Ishikawa (cell line): Measurements from ENCODE around the gene ATP1B3.

Experiments
- CEBPB ChIP-seq: IDR thresholded peaks from 2 replicates; pipeline ENCODE4 v1.6.1; 2012
- CREB1 ChIP-seq: IDR thresholded peaks from 2 replicates; pipeline ENCODE4 v1.6.1; 2012; ENCODE audit warnings: low read depth
- EGR1 ChIP-seq: IDR thresholded peaks from 2 replicates; pipeline ENCODE4 v1.6.1; 2012
- EP300 ChIP-seq: IDR thresholded peaks from 2 replicates; pipeline ENCODE4 v1.6.1; 2012; ENCODE audit warnings: borderline replicate concordance
- FOXM1 ChIP-seq: IDR thresholded peaks from 2 replicates; pipeline ENCODE4 v1.6.1; 2012; ENCODE audit warnings: low read depth, borderline replicate concordance
- NFIC ChIP-seq: IDR thresholded peaks from 2 replicates; pipeline ENCODE4 v1.6.1; 2012
- RAD21 ChIP-seq: IDR thresholded peaks from 2 replicates; pipeline ENCODE4 v1.6.1; 2012; ENCODE audit warnings: low read depth
- TAF1 ChIP-seq: IDR thresholded peaks from 2 replicates; pipeline ENCODE4 v1.6.1; 2012; ENCODE audit warnings: low read depth, mild to moderate bottlenecking
- TCF12 ChIP-seq: IDR thresholded peaks from 2 replicates; pipeline ENCODE4 v1.6.1; 2012; ENCODE audit warnings: low read depth
- TEAD4 ChIP-seq: IDR thresholded peaks from 2 replicates; pipeline ENCODE4 v1.6.1; 2012
- USF1 ChIP-seq: IDR thresholded peaks from 2 replicates; pipeline ENCODE4 v1.6.1; 2012
- YY1 ChIP-seq: IDR thresholded peaks from 2 replicates; pipeline ENCODE4 v1.6.1; 2012; ENCODE audit warnings: low read depth
- ZBTB7A ChIP-seq: IDR thresholded peaks from 2 replicates; pipeline ENCODE4 v1.6.1; 2012; ENCODE audit warnings: low read depth
- TF ChIP-seq, protein P1 (sequence below): IDR thresholded peaks from 2 replicates; pipeline ENCODE4 v1.6.1; 2012
- TF ChIP-seq, protein P2 (sequence below): IDR thresholded peaks from 2 replicates; pipeline ENCODE4 v1.6.1; 2012; ENCODE audit warnings: low read depth, mild to moderate bottlenecking

ATP1B3 gene

GRCh38 chr3:141929341-141929995 lies 53.0 kb downstream of the ATP1B3 start:
- TF ChIP-seq, protein P1, sequence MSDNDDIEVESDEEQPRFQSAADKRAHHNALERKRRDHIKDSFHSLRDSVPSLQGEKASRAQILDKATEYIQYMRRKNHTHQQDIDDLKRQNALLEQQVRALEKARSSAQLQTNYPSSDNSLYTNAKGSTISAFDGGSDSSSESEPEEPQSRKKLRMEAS, result no peak

GRCh38 chr3:141930801-141931200 lies 54.4 kb downstream of the ATP1B3 start:
- TF ChIP-seq YY1, result no peak
- TF ChIP-seq RAD21, result no peak
- TF ChIP-seq, protein P1, result no peak
- TF ChIP-seq CEBPB, result no peak
- no peak for TF ChIP-seq EGR1
- no peak for TF ChIP-seq NFIC
- no peak for TF ChIP-seq CREB1
- TF ChIP-seq ZBTB7A, result no peak
- TF ChIP-seq, protein P2, sequence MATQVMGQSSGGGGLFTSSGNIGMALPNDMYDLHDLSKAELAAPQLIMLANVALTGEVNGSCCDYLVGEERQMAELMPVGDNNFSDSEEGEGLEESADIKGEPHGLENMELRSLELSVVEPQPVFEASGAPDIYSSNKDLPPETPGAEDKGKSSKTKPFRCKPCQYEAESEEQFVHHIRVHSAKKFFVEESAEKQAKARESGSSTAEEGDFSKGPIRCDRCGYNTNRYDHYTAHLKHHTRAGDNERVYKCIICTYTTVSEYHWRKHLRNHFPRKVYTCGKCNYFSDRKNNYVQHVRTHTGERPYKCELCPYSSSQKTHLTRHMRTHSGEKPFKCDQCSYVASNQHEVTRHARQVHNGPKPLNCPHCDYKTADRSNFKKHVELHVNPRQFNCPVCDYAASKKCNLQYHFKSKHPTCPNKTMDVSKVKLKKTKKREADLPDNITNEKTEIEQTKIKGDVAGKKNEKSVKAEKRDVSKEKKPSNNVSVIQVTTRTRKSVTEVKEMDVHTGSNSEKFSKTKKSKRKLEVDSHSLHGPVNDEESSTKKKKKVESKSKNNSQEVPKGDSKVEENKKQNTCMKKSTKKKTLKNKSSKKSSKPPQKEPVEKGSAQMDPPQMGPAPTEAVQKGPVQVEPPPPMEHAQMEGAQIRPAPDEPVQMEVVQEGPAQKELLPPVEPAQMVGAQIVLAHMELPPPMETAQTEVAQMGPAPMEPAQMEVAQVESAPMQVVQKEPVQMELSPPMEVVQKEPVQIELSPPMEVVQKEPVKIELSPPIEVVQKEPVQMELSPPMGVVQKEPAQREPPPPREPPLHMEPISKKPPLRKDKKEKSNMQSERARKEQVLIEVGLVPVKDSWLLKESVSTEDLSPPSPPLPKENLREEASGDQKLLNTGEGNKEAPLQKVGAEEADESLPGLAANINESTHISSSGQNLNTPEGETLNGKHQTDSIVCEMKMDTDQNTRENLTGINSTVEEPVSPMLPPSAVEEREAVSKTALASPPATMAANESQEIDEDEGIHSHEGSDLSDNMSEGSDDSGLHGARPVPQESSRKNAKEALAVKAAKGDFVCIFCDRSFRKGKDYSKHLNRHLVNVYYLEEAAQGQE, result no peak

DNA sequence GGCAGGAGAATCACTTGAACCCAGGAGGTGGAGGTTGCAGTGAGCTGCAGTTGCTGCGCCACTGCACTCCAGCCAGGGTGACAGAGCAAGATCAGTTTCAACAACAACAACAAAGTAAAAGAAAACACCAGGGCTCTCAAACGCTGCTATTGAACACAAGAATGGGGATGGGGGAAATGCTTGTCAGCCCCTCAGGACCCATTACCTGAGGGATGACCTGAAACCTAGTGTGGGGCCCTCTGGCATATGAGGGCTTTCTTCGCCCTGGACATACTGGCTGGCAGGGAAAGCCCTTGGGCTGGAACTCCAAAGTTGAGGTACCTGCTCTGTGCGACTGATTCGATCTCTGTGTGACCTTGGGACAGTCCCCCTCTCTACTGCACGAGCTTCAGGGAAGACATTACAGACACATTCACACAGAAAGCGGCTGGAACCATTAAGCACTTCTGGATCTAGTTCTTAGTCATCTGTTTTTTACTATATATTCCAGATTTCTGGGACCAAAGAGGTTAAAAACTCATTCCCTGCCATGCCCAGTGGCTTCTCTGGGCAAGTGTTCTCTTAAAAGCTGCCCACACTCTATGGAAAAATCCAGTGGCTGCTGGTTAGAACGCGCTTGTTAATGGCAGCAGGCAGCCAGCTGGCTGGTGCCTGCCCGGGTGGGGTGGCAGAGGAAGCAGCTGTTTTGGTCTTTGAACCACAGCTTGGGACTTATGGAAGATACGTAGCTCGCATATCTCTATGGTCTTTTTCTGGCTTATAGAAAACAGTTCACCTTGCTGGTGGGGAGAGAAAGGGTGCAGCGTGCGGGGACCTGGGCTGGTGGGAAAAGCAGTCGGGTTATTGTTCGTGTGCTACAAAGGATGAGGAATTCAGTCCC lies 57.2 kb downstream of the ATP1B3 start:
- TF ChIP-seq FOXM1 (no peak), TEAD4 (no peak), USF1 (no peak), CREB1 (no peak), ZBTB7A (no peak), TAF1 (no peak), CEBPB (no peak), NFIC (no peak), EGR1 (no peak), RAD21 (no peak), TCF12 (no peak), YY1 (no peak)
- TF ChIP-seq, protein P1, result no peak
- TF ChIP-seq, protein P2, result no peak

GRCh38 chr3:141934354-141934753 lies 57.9 kb downstream of the ATP1B3 start:
- TF ChIP-seq RAD21 (no peak), TAF1 (no peak), EGR1 (no peak), TEAD4 (no peak), USF1 (no peak), TCF12 (no peak), CREB1 (no peak), NFIC (no peak), CEBPB (no peak), YY1 (no peak), FOXM1 (no peak), ZBTB7A (no peak), EP300 (no peak)
- TF ChIP-seq, protein P1, result no peak
- TF ChIP-seq, protein P2, result no peak
